Spinal cord (tissue), 4 donors: Measurements from ENCODE around the gene KRTAP6-3. TPM values are rescaled to one million over a fixed set of nuclear protein-coding genes. Genes with fewer than 3 reads are reported as not detected.

Experiments used
- polyA plus RNA-seq, 2 donors: library from polyadenylated mRNA; unstranded; fragments of 120-200 nt; gene quantifications; one replicate each; pipeline ENCODE4 v1.2.1, GENCODE V29; 2013; ENCODE audit not compliant: insufficient read length in 2 of 2
- small RNA-seq: library from RNA; depleted of rRNA; stranded (forward); fragments of <200 nt; gene quantifications from one replicate; pipeline ENCODE3, GENCODE V24; 2014; ENCODE audit warnings: low replicate concordance
- total RNA-seq, 2 donors: library from RNA; depleted of rRNA in 1 of 2; stranded (reverse); fragments of 120-200 nt in 1 of 2; fragments of >200 nt in 1 of 2; gene quantifications; one replicate each; pipeline versions ENCODE4 v1.2.3 to v1.2.4, GENCODE V29; 2013 to 2014

The KRTAP6-3 gene
- total and polyA plus RNA-seq, 4 donors = not detected

Small RNA genes lying within 50 kb of the gene (small RNA-seq; reads per million reads assigned to genes)
- gene KRTAP20-1 = not detected
- gene KRTAP20-3 = not detected
- gene KRTAP20-4 = not detected
- gene KRTAP22-1 = not detected
- gene KRTAP22-2 = not detected

Other genes with a start within 250 kb of the KRTAP6-3 start
- not detected for gene KRTAP23-1, start 243.8 kb upstream of the KRTAP6-3 start, total RNA-seq
- gene KRTAP23-1, start 243.8 kb upstream of the KRTAP6-3 start, polyA plus RNA-seq = not detected
- gene KRTAP13-2, start 220.2 kb upstream of the KRTAP6-3 start, total RNA-seq = not detected
- not detected for gene KRTAP13-2, start 220.2 kb upstream of the KRTAP6-3 start, polyA plus RNA-seq
- not detected for gene KRTAP13-1, start 196.4 kb upstream of the KRTAP6-3 start, total RNA-seq
- not detected for gene KRTAP13-1, start 196.4 kb upstream of the KRTAP6-3 start, polyA plus RNA-seq
- not detected for gene KRTAP13-3, start 166.5 kb upstream of the KRTAP6-3 start, total RNA-seq
- not detected for gene KRTAP13-3, start 166.5 kb upstream of the KRTAP6-3 start, polyA plus RNA-seq
- gene KRTAP13-4, start 162.2 kb upstream of the KRTAP6-3 start, total RNA-seq = not detected
- not detected for gene KRTAP13-4, start 162.2 kb upstream of the KRTAP6-3 start, polyA plus RNA-seq
- not detected for gene KRTAP15-1, start 152.2 kb upstream of the KRTAP6-3 start, total RNA-seq
- gene KRTAP15-1, start 152.2 kb upstream of the KRTAP6-3 start, polyA plus RNA-seq = not detected
- not detected for gene KRTAP19-1, start 112.1 kb upstream of the KRTAP6-3 start, total RNA-seq
- gene KRTAP19-1, start 112.1 kb upstream of the KRTAP6-3 start, polyA plus RNA-seq = not detected
- not detected for gene KRTAP19-2, start 105.0 kb upstream of the KRTAP6-3 start, total RNA-seq
- gene KRTAP19-2, start 105.0 kb upstream of the KRTAP6-3 start, polyA plus RNA-seq = not detected
- gene KRTAP19-3, start 100.4 kb upstream of the KRTAP6-3 start, total RNA-seq = not detected
- not detected for gene KRTAP19-3, start 100.4 kb upstream of the KRTAP6-3 start, polyA plus RNA-seq
- gene KRTAP19-4, start 95.3 kb upstream of the KRTAP6-3 start, total RNA-seq = not detected
- not detected for gene KRTAP19-4, start 95.3 kb upstream of the KRTAP6-3 start, polyA plus RNA-seq
- gene KRTAP19-5, start 90.3 kb upstream of the KRTAP6-3 start, total RNA-seq = not detected
- gene KRTAP19-5, start 90.3 kb upstream of the KRTAP6-3 start, polyA plus RNA-seq = not detected
- gene KRTAP19-6, start 50.6 kb upstream of the KRTAP6-3 start, total RNA-seq = not detected
- not detected for gene KRTAP19-6, start 50.6 kb upstream of the KRTAP6-3 start, polyA plus RNA-seq
- gene KRTAP19-7, start 31.1 kb upstream of the KRTAP6-3 start, total RNA-seq = not detected
- gene KRTAP19-7, start 31.1 kb upstream of the KRTAP6-3 start, polyA plus RNA-seq = not detected
- gene KRTAP22-2, start 2.0 kb upstream of the KRTAP6-3 start, total RNA-seq = not detected
- not detected for gene KRTAP22-2, start 2.0 kb upstream of the KRTAP6-3 start, polyA plus RNA-seq
- not detected for gene KRTAP6-2, start 6.5 kb downstream of the KRTAP6-3 start, total RNA-seq
- gene KRTAP6-2, start 6.5 kb downstream of the KRTAP6-3 start, polyA plus RNA-seq = not detected
- gene KRTAP22-1, start 8.6 kb downstream of the KRTAP6-3 start, total RNA-seq = not detected
- gene KRTAP22-1, start 8.6 kb downstream of the KRTAP6-3 start, polyA plus RNA-seq = not detected
- not detected for gene KRTAP6-1, start 21.5 kb downstream of the KRTAP6-3 start, total RNA-seq
- not detected for gene KRTAP6-1, start 21.5 kb downstream of the KRTAP6-3 start, polyA plus RNA-seq
- not detected for gene KRTAP20-1, start 24.0 kb downstream of the KRTAP6-3 start, total RNA-seq
- not detected for gene KRTAP20-1, start 24.0 kb downstream of the KRTAP6-3 start, polyA plus RNA-seq
- gene KRTAP20-4, start 28.2 kb downstream of the KRTAP6-3 start, total RNA-seq = not detected
- not detected for gene KRTAP20-4, start 28.2 kb downstream of the KRTAP6-3 start, polyA plus RNA-seq
- not detected for gene KRTAP20-2, start 42.8 kb downstream of the KRTAP6-3 start, total RNA-seq
- gene KRTAP20-2, start 42.8 kb downstream of the KRTAP6-3 start, polyA plus RNA-seq = not detected
- gene KRTAP20-3, start 50.4 kb downstream of the KRTAP6-3 start, total RNA-seq = not detected
- not detected for gene KRTAP20-3, start 50.4 kb downstream of the KRTAP6-3 start, polyA plus RNA-seq
- not detected for gene KRTAP21-3, start 126.3 kb downstream of the KRTAP6-3 start, total RNA-seq
- not detected for gene KRTAP21-3, start 126.3 kb downstream of the KRTAP6-3 start, polyA plus RNA-seq
- gene KRTAP21-2, start 154.8 kb downstream of the KRTAP6-3 start, total RNA-seq = not detected
- gene KRTAP21-2, start 154.8 kb downstream of the KRTAP6-3 start, polyA plus RNA-seq = not detected
- gene KRTAP21-1, start 163.0 kb downstream of the KRTAP6-3 start, total RNA-seq = not detected
- gene KRTAP21-1, start 163.0 kb downstream of the KRTAP6-3 start, polyA plus RNA-seq = not detected
- not detected for gene KRTAP8-1, start 220.8 kb downstream of the KRTAP6-3 start, total RNA-seq
- not detected for gene KRTAP8-1, start 220.8 kb downstream of the KRTAP6-3 start, polyA plus RNA-seq
- not detected for gene KRTAP7-1, start 237.3 kb downstream of the KRTAP6-3 start, total RNA-seq
- gene KRTAP7-1, start 237.3 kb downstream of the KRTAP6-3 start, polyA plus RNA-seq = not detected